MM.1S (cell line): Measurements from ENCODE around the gene GPRIN1.
"Not testable (repeated sequence)": the region's sequence is repeated elsewhere in the genome, so short reads cannot be mapped to it uniquely, and the experiment has no call there.

Experiments used
- DNase-seq: peaks from one replicate; pipeline ENCODE4 v3.0.0-alpha.2; 2015
- H2AFZ ChIP-seq: fragments of 300-600 bp; sonication (generic); 2 replicates; pipeline ENCODE4 v1.6.0; 2016; ENCODE audit warnings: antibody characterized with exemption, low read length
- H3F3A ChIP-seq: fragments of 300-600 bp; sonication (generic); 2 replicates; pipeline ENCODE4 v1.6.1; 2016; ENCODE audit warnings: mild to moderate bottlenecking, antibody characterized with exemption, low read length, moderate library complexity, mixed read lengths; ENCODE audit not compliant: insufficient read depth
- H3K27ac ChIP-seq: fragments of 300-600 bp; sonication (generic); 2 replicates; pipeline ENCODE4 v1.5.1; 2016; ENCODE audit warnings: mild to moderate bottlenecking, low read length
- H3K27me3 ChIP-seq: fragments of 300-600 bp; sonication (generic); replicated peaks from 2 replicates; pipeline ENCODE4 v1.6.0; 2016; ENCODE audit warnings: low read length; ENCODE audit not compliant: insufficient read depth
- H3K36me3 ChIP-seq: fragments of 300-600 bp; sonication (generic); replicated peaks from 2 replicates; pipeline ENCODE4 v1.6.1; 2016; ENCODE audit warnings: mild to moderate bottlenecking, low read length, mixed read lengths; ENCODE audit not compliant: insufficient read depth
- H3K4me1 ChIP-seq: fragments of 300-600 bp; sonication (generic); 2 replicates; pipeline ENCODE4 v1.6.1; 2016; ENCODE audit warnings: low read length, mixed read lengths
- H3K4me2 ChIP-seq: fragments of 300-600 bp; sonication (generic); 2 replicates; pipeline ENCODE4 v1.6.0; 2016; ENCODE audit warnings: low read depth, low read length
- H3K4me3 ChIP-seq: fragments of 300-600 bp; sonication (generic); 2 replicates; pipeline ENCODE4 v1.5.1; 2016; ENCODE audit warnings: low read length, mixed read lengths
- H3K79me2 ChIP-seq: fragments of 300-600 bp; sonication (generic); 2 replicates; pipeline ENCODE4 v1.6.1; 2016; ENCODE audit warnings: mixed run types, low read length, mixed read lengths
- H3K9ac ChIP-seq: fragments of 300-600 bp; sonication (generic); 2 replicates; pipeline ENCODE4 v1.6.1; 2016; ENCODE audit warnings: low read length, mixed read lengths
- H3K9me2 ChIP-seq: fragments of 300-600 bp; sonication (generic); replicated peaks from 2 replicates; pipeline ENCODE4 v1.6.1; 2016; ENCODE audit warnings: mild to moderate bottlenecking, low read length, mixed read lengths; ENCODE audit not compliant: insufficient read depth
- H3K9me3 ChIP-seq: fragments of 300-600 bp; sonication (generic); replicated peaks from 2 replicates; pipeline ENCODE4 v1.6.1; 2016; ENCODE audit warnings: mild to moderate bottlenecking, low read length, mixed read lengths; ENCODE audit not compliant: insufficient read depth
- H4K20me1 ChIP-seq: fragments of 300-600 bp; sonication (generic); 2 replicates; pipeline ENCODE4 v1.6.1; 2016; ENCODE audit warnings: mild to moderate bottlenecking, low read length, moderate library complexity, mixed read lengths; ENCODE audit not compliant: insufficient read depth
- CTCF ChIP-seq: fragments of 300-600 bp; sonication (generic); IDR thresholded peaks from 2 replicates; pipeline ENCODE4 v1.5.1; 2016; ENCODE audit warnings: antibody characterized with exemption, low read length, mixed read lengths
- EZH2 ChIP-seq: fragments of 300-600 bp; sonication (generic); optimal IDR thresholded peaks from 2 replicates; pipeline ENCODE3; 2017; ENCODE audit warnings: low read depth, mild to moderate bottlenecking, antibody characterized with exemption, low read length, mixed read lengths
- EZH2phosphoT487 ChIP-seq: fragments of 300-600 bp; sonication (generic); IDR thresholded peaks from 2 replicates; pipeline ENCODE4 v1.6.1; 2018; ENCODE audit warnings: antibody characterized with exemption, low read length

The GPRIN1 gene

GRCh38 chr5:176606032-176606431 lies 3.9 kb downstream of the GPRIN1 start:
- Histone ChIP-seq H3K4me2 (no peak overlapping the region), H3K36me3 (no peaks in the 10 kb centered on the region), H3K4me1 (peaks cover 20% of the 10 kb centered on the region), H4K20me1 (no peaks in the 10 kb centered on the region), H2AFZ (no peak overlapping the region), H3K79me2 (peaks cover 3% of the 10 kb centered on the region; the same call in 1 of the 2 replicates), H3K9me2 (no peaks in the 10 kb centered on the region), H3K27ac (no peak overlapping the region), H3K4me3 (no peak overlapping the region), H3K9me3 (no peaks in the 10 kb centered on the region), H3K9ac (no peak overlapping the region), H3K27me3 (peaks cover 4% of the 10 kb centered on the region; the same call in 1 of the 2 replicates), H3F3A (0 out of 2 replicates have a peak, but pooled peaks cover 4% of the 10 kb centered on the region)
- TF ChIP-seq EZH2 = no peak
- no peak for DNase-seq

GRCh38 chr5:176603091-176603490 lies 6.9 kb downstream of the GPRIN1 start:
- H3K27me3 ChIP-seq = no peaks in the 10 kb centered on the region
- H3K79me2 ChIP-seq = no peaks in the 10 kb centered on the region
- no peak overlapping the region for H2AFZ ChIP-seq
- no peak overlapping the region for H3K9ac ChIP-seq
- H3K4me1 ChIP-seq = peaks cover 20% of the 10 kb centered on the region
- no peak overlapping the region for H3K27ac ChIP-seq
- peaks cover 13% of the 10 kb centered on the region for H3F3A ChIP-seq
- no peak for TF ChIP-seq CTCF
- TF ChIP-seq EZH2 = no peak
- TF ChIP-seq EZH2phosphoT487 = no peak
- H3K36me3 ChIP-seq = peaks cover under 1% of the 10 kb centered on the region; the same call in 1 of the 2 replicates
- no peak overlapping the region for H3K4me3 ChIP-seq
- no peak overlapping the region for H3K4me2 ChIP-seq
- H3K9me2 ChIP-seq = no peaks in the 10 kb centered on the region
- H4K20me1 ChIP-seq = no peaks in the 10 kb centered on the region
- no peaks in the 10 kb centered on the region for H3K9me3 ChIP-seq
- DNase-seq = no peak

GRCh38 chr5:176601901-176602482 lies 8.0 kb downstream of the GPRIN1 start:
- no peaks in the 10 kb centered on the region for H4K20me1 ChIP-seq
- no peaks in the 10 kb centered on the region for H3K79me2 ChIP-seq
- H3K36me3 ChIP-seq = peaks cover 5% of the 10 kb centered on the region; the same call in 1 of the 2 replicates
- no peak overlapping the region for H3K4me2 ChIP-seq
- H3K9ac ChIP-seq = no peak overlapping the region
- H3K4me1 ChIP-seq = peaks cover 18% of the 10 kb centered on the region
- no peaks in the 10 kb centered on the region for H3K9me3 ChIP-seq
- TF ChIP-seq EZH2phosphoT487 (no peak), CTCF (no peak), EZH2 (no peak)
- H2AFZ ChIP-seq = no peak overlapping the region
- no peaks in the 10 kb centered on the region for H3K9me2 ChIP-seq
- peaks cover 13% of the 10 kb centered on the region for H3F3A ChIP-seq
- no peak overlapping the region for H3K27ac ChIP-seq
- no peak overlapping the region for H3K4me3 ChIP-seq
- no peaks in the 10 kb centered on the region for H3K27me3 ChIP-seq
- no peak for DNase-seq

- Histone ChIP-seq H3K9ac (peak overlapping the region; percentile 42; the same call in 1 of the 2 replicates), H3K27ac (peak overlapping the region; percentile 92)
These were observed 10.1 kb downstream of the GPRIN1 start for GRCh38 chr5:176599749-176600430.

More at GRCh38 chr5:176599749-176600430, 10.1 kb downstream of the GPRIN1 start:
- peaks cover 18% of the 10 kb centered on the region for H3K4me1 ChIP-seq
- peak; percentile 87 for DNase-seq
- peaks cover 13% of the 10 kb centered on the region for H3F3A ChIP-seq
- H3K4me3 ChIP-seq = peak overlapping the region; percentile 31
- peak overlapping the region; percentile 73 for H3K4me2 ChIP-seq
- H3K79me2 ChIP-seq, H4K20me1 ChIP-seq, H3K9me3 ChIP-seq, H3K9me2 ChIP-seq, H3K36me3 ChIP-seq, H3K27me3 ChIP-seq: not testable (repeated sequence)
- H2AFZ ChIP-seq = peak overlapping the region; percentile 25; the same call in 1 of the 2 replicates
